OCI-LY7 (cell line): ENCODE measurements around the gene TUBB3. TPM values are rescaled to one million over a fixed set of nuclear protein-coding genes. Genes with fewer than 3 reads are reported as not detected.
A peak's percentile ranks its signal among the peaks of the same experiment; 100 is the strongest.

Source experiments
- BruUV-seq: library from RNA; stranded (reverse); fragments of 400-500 nt; replicated peaks from 2 replicates; lab custom pipeline; 2021; lab: Mats Ljungman, UMichigan
- CTCF ChIA-PET: fragments of 300-600 bp; sonication (Branson Sonifier 250); formaldehyde crosslinking; loops from one replicate; lab custom pipeline; 2022; ENCODE audit warnings: antibody characterized with exemption; ENCODE audit not compliant: unreplicated experiment; lab: Charles Lee
- POLR2A ChIA-PET: fragments of 300-600 bp; sonication (Branson Sonifier 250); formaldehyde crosslinking; loops from one replicate; lab custom pipeline; 2022; ENCODE audit warnings: antibody characterized with exemption; lab: Charles Lee
- DNase-seq: peaks from one replicate; pipeline ENCODE4 v3.0.0-alpha.2; 2015; ENCODE audit warnings: low spot score
- H2AFZ ChIP-seq: fragments of 200-600 bp; sonication (generic), shearing (Covaris generic); 2 replicates; pipeline ENCODE4 v1.6.1; 2014; ENCODE audit warnings: mild to moderate bottlenecking, antibody characterized with exemption, low read length, moderate library complexity
- H3K27ac ChIP-seq: fragments of 200-600 bp; sonication (generic); 2 replicates; pipeline ENCODE4 v1.5.1; 2014; ENCODE audit warnings: mixed run types, low read depth, mild to moderate bottlenecking, moderate library complexity, low read length, inconsistent platforms; ENCODE audit not compliant: poor library complexity, severe bottlenecking
- H3K36me3 ChIP-seq: fragments of 200-600 bp; sonication (generic); 2 replicates; pipeline ENCODE4 v1.6.1; 2014; ENCODE audit warnings: mild to moderate bottlenecking, antibody characterized with exemption, low read length, moderate library complexity, mixed read lengths; ENCODE audit not compliant: insufficient read depth
- H3K4me1 ChIP-seq: fragments of 200-600 bp; sonication (generic); 2 replicates; pipeline ENCODE4 v1.5.1; 2014; ENCODE audit warnings: mild to moderate bottlenecking, low read length; ENCODE audit not compliant: insufficient read depth, poor library complexity, severe bottlenecking
- H3K4me2 ChIP-seq: fragments of 200-600 bp; sonication (generic); 2 replicates; pipeline ENCODE4 v1.6.1; 2014; ENCODE audit warnings: mild to moderate bottlenecking, low read length
- H3K4me3 ChIP-seq: fragments of 200-600 bp; sonication (generic); 2 replicates; pipeline ENCODE4 v1.5.1; 2014; ENCODE audit warnings: mild to moderate bottlenecking, low read depth, low read length; ENCODE audit not compliant: poor library complexity, severe bottlenecking
- H3K79me2 ChIP-seq: fragments of 200-600 bp; sonication (generic); 2 replicates; pipeline ENCODE4 v1.6.1; 2016; ENCODE audit warnings: low read depth, mild to moderate bottlenecking, low read length, moderate library complexity, mixed read lengths; ENCODE audit not compliant: insufficient read depth
- H3K9me2 ChIP-seq: fragments of 200-600 bp; sonication (generic); 2 replicates; pipeline ENCODE4 v1.6.1; 2016; ENCODE audit warnings: mild to moderate bottlenecking, low read length, mixed read lengths; ENCODE audit not compliant: insufficient read depth
- H3K9me3 ChIP-seq: fragments of 200-600 bp; sonication (generic); 2 replicates; pipeline ENCODE4 v1.6.1; 2014; ENCODE audit warnings: mild to moderate bottlenecking, mixed run types, low read length, mixed read lengths
- H4K20me1 ChIP-seq: fragments of 200-600 bp; sonication (generic); 2 replicates; pipeline ENCODE4 v1.6.1; 2014; ENCODE audit warnings: mild to moderate bottlenecking, antibody characterized with exemption, low read length, moderate library complexity, mixed read lengths; ENCODE audit not compliant: insufficient read depth
- EZH2phosphoT487 ChIP-seq: fragments of 200-600 bp; sonication (generic); IDR thresholded peaks from 2 replicates; pipeline ENCODE4 v1.6.1; 2018; ENCODE audit warnings: low read depth, borderline replicate concordance, mild to moderate bottlenecking, mixed run types, antibody characterized with exemption, low read length, moderate library complexity, mixed read lengths
- intact Hi-C: fragments of 100-400 bp; cut with micrococcal nuclease; formaldehyde crosslinking; loops from one replicate; pipeline ENCODE4 v1.10.0; 2022; ENCODE audit not compliant: unreplicated experiment
- total RNA-seq, 2 experiments: library from RNA; depleted of rRNA in 1 of 2; stranded (reverse); fragments of >200 nt in 1 of 2; shearing (Covaris generic) in 1 of 2; gene quantifications; 2 replicates each; pipeline ENCODE4 v1.2.3, GENCODE V29; 2014 to 2022
- TF ChIP-seq, protein P1 (sequence below): fragments of 200-600 bp; sonication (generic); conservative IDR thresholded peaks from 2 replicates; pipeline ENCODE4 v1.5.1; 2014; ENCODE audit warnings: mild to moderate bottlenecking, antibody characterized with exemption, low read length, moderate library complexity, mixed read lengths

The TUBB3 gene
- total RNA-seq, 2 experiments from 2014 or later, result 63.7 to 192 TPM

DNA sequence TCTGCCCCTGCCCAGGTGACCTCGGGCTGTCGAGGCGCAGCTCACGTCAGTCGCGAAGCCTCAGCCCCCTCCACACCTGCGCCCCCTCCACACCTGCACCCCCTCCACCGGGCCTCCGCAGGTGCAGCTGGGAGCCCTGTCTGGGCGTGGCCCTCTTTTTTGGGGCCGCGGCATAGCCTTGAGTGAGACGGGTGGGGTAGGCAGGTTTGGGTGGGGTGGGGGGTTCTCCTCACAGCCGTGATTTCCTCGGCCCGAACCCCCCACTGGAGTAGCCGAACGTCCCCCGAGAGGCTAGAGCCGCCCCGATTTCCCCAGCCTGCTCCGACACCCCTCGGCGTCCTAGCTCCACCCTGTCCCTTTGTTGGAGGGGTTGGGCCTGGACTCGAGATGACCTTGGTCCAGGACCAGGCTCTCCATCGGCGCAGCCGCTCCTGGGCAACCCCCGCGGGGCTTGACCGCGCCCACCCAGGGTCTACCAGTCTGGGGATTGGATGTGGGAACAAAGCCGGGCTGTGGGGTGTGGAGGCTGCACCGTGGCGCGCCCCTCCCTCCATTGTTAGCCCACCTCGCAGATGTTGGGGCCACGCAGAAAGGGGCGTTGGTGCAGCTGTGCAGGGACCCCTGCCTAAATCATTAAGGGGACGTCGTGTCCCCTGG, 626 bp downstream of the TUBB3 start:
- no peaks in the 10 kb centered on the region for H3K9me3 ChIP-seq
- CTCF ChIA-PET, result interaction anchor here (1.4 kb wide), 1 partner anchor 19 kb away, joined by 5 read pairs; no protein-coding TSS in a partner anchor
- H3K36me3 ChIP-seq, result peaks cover 21% of the 10 kb centered on the region
- POLR2A ChIA-PET, result interaction anchor here (0.7 to 2.7 kb wide), 9 partner anchors 21 to 50 kb away, joined by 3 to 11 read pairs (median 5); partner anchors contain the start of genes DEF8 and TCF25
- peaks cover 9% of the 10 kb centered on the region; the same call in 1 of the 2 replicates for H4K20me1 ChIP-seq
- no TSS peak for BruUV-seq
- TF ChIP-seq, protein P1, sequence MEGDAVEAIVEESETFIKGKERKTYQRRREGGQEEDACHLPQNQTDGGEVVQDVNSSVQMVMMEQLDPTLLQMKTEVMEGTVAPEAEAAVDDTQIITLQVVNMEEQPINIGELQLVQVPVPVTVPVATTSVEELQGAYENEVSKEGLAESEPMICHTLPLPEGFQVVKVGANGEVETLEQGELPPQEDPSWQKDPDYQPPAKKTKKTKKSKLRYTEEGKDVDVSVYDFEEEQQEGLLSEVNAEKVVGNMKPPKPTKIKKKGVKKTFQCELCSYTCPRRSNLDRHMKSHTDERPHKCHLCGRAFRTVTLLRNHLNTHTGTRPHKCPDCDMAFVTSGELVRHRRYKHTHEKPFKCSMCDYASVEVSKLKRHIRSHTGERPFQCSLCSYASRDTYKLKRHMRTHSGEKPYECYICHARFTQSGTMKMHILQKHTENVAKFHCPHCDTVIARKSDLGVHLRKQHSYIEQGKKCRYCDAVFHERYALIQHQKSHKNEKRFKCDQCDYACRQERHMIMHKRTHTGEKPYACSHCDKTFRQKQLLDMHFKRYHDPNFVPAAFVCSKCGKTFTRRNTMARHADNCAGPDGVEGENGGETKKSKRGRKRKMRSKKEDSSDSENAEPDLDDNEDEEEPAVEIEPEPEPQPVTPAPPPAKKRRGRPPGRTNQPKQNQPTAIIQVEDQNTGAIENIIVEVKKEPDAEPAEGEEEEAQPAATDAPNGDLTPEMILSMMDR, result no peak
- no peak for TF ChIP-seq EZH2phosphoT487
- H3K4me3 ChIP-seq, result peak overlapping the region; percentile 94
- H3K79me2 ChIP-seq, result peaks cover 51% of the 10 kb centered on the region
- no peak overlapping the region for H2AFZ ChIP-seq
- no peaks in the 10 kb centered on the region for H3K9me2 ChIP-seq
- H3K27ac ChIP-seq, result peak overlapping the region; percentile 69
- no peak for DNase-seq
- peak overlapping the region; percentile 89 for H3K4me2 ChIP-seq
- H3K4me1 ChIP-seq, result peaks cover 44% of the 10 kb centered on the region
- intact Hi-C loops, result loop anchor here (1.0 to 5.0 kb wide), 4 partner anchors 25 to 154 kb away; partner anchors contain the start of genes DEF8 and PRDM7

DNA sequence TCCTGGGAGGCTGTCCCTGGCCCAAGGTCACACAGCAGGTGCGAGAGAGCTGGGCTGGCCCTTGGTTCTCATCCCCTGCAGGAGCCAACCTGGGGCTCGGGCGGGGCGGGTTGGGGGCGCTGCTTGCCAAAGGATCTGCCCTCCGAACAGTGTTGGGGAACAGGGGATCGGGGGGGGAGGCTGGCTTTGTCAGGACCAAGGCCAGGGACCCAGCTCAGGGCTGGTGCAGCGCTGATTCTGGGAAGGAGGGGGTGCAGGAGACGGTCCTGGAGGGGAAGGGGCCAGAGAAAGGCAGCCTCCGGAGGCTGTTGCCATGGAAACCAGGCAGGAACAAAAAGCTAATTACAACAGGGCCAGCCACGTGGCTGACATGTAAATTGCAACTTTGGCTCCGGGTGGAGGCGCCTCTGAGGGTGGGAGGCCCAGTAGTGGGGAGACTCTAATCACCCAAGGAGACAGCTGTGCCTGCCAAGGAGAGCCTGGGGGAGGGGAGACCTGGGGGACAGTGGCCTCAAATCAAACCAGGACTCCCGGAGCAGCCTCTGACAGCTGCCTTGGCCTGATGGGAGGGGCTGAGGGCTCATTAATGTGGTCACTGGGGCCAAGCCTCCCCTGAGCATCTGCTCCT, 1.3 kb downstream of the TUBB3 start:
- Histone ChIP-seq H2AFZ (no peak overlapping the region), H3K27ac (peak overlapping the region; percentile 69), H4K20me1 (peaks cover 9% of the 10 kb centered on the region; the same call in 1 of the 2 replicates), H3K4me1 (peaks cover 38% of the 10 kb centered on the region), H3K9me3 (no peaks in the 10 kb centered on the region), H3K4me2 (peak overlapping the region; percentile 89), H3K79me2 (peaks cover 57% of the 10 kb centered on the region), H3K9me2 (no peaks in the 10 kb centered on the region), H3K36me3 (peaks cover 27% of the 10 kb centered on the region), H3K4me3 (peak overlapping the region; percentile 94)
- DNase-seq, result peak; percentile 91
- intact Hi-C loops, result loop anchor here (2.0 to 5.0 kb wide), 2 partner anchors 48 to 153 kb away; partner anchors contain the start of gene PRDM7
- CTCF ChIA-PET, result interaction anchor here (0.9 to 1.4 kb wide), 2 partner anchors 18 to 23 kb away, joined by 3 to 5 read pairs; no protein-coding TSS in a partner anchor
- no TSS peak for BruUV-seq
- TF ChIP-seq, protein P1, result peak; percentile 44
- no peak for TF ChIP-seq EZH2phosphoT487
- POLR2A ChIA-PET, result interaction anchor here (0.8 to 2.7 kb wide), 10 partner anchors 16 to 184 kb away, joined by 3 to 11 read pairs (median 5); partner anchors contain the start of gene DEF8
